Measurements from ENCODE around the gene SLC16A3. TPM values are rescaled to one million over a fixed set of nuclear protein-coding genes. Genes with fewer than 3 reads are reported as not detected.

SLC16A3 gene
- total RNA-seq, 1 donor from 2014 or later: 8.5 TPM

DNA sequence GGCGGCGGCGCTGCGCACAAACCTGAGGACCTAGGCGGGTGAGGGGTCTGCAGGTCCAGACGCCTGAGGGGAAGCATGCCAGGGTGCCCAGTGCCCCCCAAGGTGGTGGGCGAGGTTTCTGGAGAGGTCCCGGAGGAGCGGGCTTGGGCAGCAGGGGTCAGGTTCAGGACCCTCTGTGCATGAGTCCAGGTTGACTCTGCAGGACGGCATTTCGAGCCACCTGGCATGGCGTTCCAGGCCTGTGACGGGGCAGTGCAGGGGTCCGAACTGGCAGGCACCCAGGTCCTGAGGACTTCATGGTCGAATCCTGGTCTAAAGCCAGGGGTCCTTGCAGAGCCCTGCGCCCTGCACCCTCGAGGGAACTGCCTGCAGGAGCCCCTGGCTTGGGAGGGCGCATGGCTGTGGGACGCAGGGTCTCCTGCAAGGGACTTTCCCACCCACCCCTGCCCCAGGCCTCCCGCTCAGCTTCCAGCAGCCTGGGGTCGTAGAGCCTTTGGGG lies 3.5 kb downstream of the SLC16A3 start:
- peaks cover 13% of the 10 kb centered on the region for H3K27me3 ChIP-seq (ENCODE audit: low read depth)
- TF ChIP-seq CTCF (IDR thresholded peaks at IDR 0.05; ENCODE audit: borderline replicate concordance): no peak
- peaks cover 6% of the 10 kb centered on the region for H3K36me3 ChIP-seq
- peak overlapping the region; percentile 98 for H3K27ac ChIP-seq (replicated peaks)
- peaks cover 77% of the 10 kb centered on the region for H3K4me1 ChIP-seq
- DNase-seq: no peak
- H3K4me3 ChIP-seq: peak overlapping the region; percentile 73
- H3K9me3 ChIP-seq (replicated peaks): no peaks in the 10 kb centered on the region
- intact Hi-C loops (cut with micrococcal nuclease): loop anchor here (10.0 kb wide), 1 partner anchor 92 kb away; no protein-coding TSS in a partner anchor

DNA sequence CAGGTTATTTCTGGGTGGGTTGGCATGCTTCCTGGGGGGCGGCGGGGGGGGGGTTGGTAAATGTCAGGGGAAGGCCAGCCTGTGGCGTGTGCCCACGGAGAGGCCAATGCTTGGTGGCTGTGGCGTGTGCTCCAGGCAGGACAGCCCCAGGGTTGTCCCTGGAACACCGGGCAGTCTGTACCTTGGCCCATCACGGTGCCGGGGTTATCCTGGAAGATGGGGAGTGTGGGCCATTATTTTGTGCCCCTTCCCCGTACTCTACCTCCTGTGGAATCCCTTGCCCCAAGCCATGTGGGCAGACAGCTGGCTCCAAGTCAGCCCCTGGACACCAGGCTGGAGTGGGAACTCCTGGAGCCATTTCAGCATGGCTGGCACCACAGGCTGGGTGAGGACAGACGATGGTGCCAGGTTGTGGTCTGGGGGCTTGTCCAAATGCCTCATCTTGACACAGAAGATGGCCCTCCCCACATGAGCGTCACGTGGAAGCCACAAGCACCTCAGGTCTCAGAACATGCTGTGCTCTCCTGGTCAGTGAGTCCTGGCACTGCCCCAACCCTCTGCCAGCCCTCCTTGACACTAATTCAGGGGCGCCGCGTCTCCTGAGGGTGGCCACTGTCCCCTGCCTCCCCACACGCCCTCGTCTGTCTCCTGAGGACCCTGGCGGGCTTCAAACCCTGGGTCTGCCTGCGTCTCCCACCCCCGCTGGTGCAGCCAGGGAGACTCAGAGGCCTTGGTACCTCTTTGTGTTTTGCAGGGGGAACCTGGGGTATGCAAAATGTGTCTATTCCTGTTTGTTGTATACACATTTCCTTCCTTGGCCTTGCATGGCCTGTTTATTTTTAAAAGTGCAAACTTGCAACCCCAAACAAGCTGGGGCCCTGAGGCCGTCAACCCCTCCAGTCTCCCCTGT lies 4.3 kb downstream of the SLC16A3 start:
- H3K36me3 ChIP-seq: peaks cover 13% of the 10 kb centered on the region
- H3K27ac ChIP-seq (replicated peaks): peak overlapping the region; percentile 98
- no peaks in the 10 kb centered on the region for H3K9me3 ChIP-seq (replicated peaks)
- DNase-seq: peak; percentile 13
- H3K4me3 ChIP-seq: no peak overlapping the region
- peaks cover 78% of the 10 kb centered on the region for H3K4me1 ChIP-seq
- no peak for TF ChIP-seq CTCF (IDR thresholded peaks at IDR 0.05; ENCODE audit: borderline replicate concordance)
- intact Hi-C loops (cut with micrococcal nuclease): loop anchor here (10.0 kb wide), 1 partner anchor 92 kb away; no protein-coding TSS in a partner anchor
- H3K27me3 ChIP-seq (ENCODE audit: low read depth): peaks cover 11% of the 10 kb centered on the region

GRCh38 chr17:82234211-82235055 lies 5.6 kb downstream of the SLC16A3 start:
- Histone ChIP-seq H3K9me3 (replicated peaks) (no peaks in the 10 kb centered on the region), H3K27me3 (ENCODE audit: low read depth) (peaks cover under 1% of the 10 kb centered on the region), H3K4me3 (no peak overlapping the region), H3K4me1 (peaks cover 82% of the 10 kb centered on the region), H3K27ac (replicated peaks) (no peak overlapping the region), H3K36me3 (peaks cover 16% of the 10 kb centered on the region)
- no peak for DNase-seq
- no peak for TF ChIP-seq CTCF (IDR thresholded peaks at IDR 0.05; ENCODE audit: borderline replicate concordance)
- intact Hi-C loops (cut with micrococcal nuclease): loop anchor here (10.0 kb wide), 1 partner anchor 90 kb away; no protein-coding TSS in a partner anchor

GRCh38 chr17:82235056-82235774 lies 6.4 kb downstream of the SLC16A3 start:
- Histone ChIP-seq H3K27me3 (ENCODE audit: low read depth) (no peaks in the 10 kb centered on the region), H3K4me3 (no peak overlapping the region), H3K36me3 (peaks cover 22% of the 10 kb centered on the region), H3K4me1 (peaks cover 82% of the 10 kb centered on the region), H3K27ac (replicated peaks) (no peak overlapping the region), H3K9me3 (replicated peaks) (no peaks in the 10 kb centered on the region)
- no peak for TF ChIP-seq CTCF (IDR thresholded peaks at IDR 0.05; ENCODE audit: borderline replicate concordance)
- intact Hi-C loops (cut with micrococcal nuclease): loop anchor here (10.0 kb wide), 1 partner anchor 90 kb away; no protein-coding TSS in a partner anchor
- peak; percentile 14 for DNase-seq
